ENCODE data around the gene MYO3A. TPM values are rescaled to one million over a fixed set of nuclear protein-coding genes. Genes with fewer than 3 reads are reported as not detected.

Gene MYO3A
- total and polyA plus RNA-seq, 2 experiments from 2014 or later = 3.0 to 10.7 TPM

DNA sequence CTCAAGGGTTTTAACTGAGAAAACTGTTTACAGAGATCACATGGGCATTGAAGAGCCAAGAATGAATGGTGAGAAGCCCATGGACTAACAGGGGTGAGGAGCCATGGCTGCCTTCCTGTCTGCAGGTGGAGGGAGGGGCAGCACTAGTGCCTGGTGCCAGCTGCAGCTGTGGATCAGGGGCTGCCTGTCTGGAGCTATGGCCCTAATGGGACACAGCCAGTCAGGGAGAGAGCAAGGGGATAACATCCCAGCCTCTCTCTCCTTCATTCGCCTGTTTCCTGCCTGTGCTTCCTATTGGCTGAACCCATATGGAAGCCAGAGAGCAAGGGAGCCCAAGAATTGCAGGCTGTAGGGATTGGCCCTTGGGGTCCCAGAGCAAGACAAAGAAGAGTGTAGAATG is 156.7 kb downstream of the MYO3A start:
- H3K4me1 Mint-ChIP-seq = peaks cover 6% of the 10 kb centered on the region; the same call in 2 of the 3 replicates
- no peaks in the 10 kb centered on the region for H3K4me1 ChIP-seq (ENCODE audit: insufficient read depth)
- no peak overlapping the region for H3K4me3 Mint-ChIP-seq
- no peaks in the 10 kb centered on the region for H3K36me3 ChIP-seq (ENCODE audit: insufficient read depth)
- no peaks in the 10 kb centered on the region for H3K9me2 ChIP-seq (ENCODE audit: insufficient read depth)
- no peaks in the 10 kb centered on the region for H3K79me2 ChIP-seq (replicated peaks; ENCODE audit: insufficient read depth)
- no peak overlapping the region for H3K4me3 ChIP-seq
- H4K20me1 ChIP-seq (replicated peaks; ENCODE audit: insufficient read depth) = no peaks in the 10 kb centered on the region
- no peaks in the 10 kb centered on the region for H3K9me3 Mint-ChIP-seq
- H3K27me3 ChIP-seq (ENCODE audit: insufficient read depth) = no peaks in the 10 kb centered on the region
- TF ChIP-seq JUNB (IDR thresholded peaks at IDR 0.05; ENCODE audit: unreplicated experiment) (no peak), STAT1 (IDR thresholded peaks at IDR 0.05; ENCODE audit: unreplicated experiment) (no peak), ZNF331 (CRISPR knock-in tag; IDR thresholded peaks at IDR 0.05; ENCODE audit: low read depth) (no peak), EZH2phosphoT487 (IDR thresholded peaks at IDR 0.05; ENCODE audit: unreplicated experiment) (no peak), POLR2AphosphoS5 (IDR thresholded peaks at IDR 0.05; ENCODE audit: low read depth) (no peak)
- TF ChIP-seq, protein P1, sequence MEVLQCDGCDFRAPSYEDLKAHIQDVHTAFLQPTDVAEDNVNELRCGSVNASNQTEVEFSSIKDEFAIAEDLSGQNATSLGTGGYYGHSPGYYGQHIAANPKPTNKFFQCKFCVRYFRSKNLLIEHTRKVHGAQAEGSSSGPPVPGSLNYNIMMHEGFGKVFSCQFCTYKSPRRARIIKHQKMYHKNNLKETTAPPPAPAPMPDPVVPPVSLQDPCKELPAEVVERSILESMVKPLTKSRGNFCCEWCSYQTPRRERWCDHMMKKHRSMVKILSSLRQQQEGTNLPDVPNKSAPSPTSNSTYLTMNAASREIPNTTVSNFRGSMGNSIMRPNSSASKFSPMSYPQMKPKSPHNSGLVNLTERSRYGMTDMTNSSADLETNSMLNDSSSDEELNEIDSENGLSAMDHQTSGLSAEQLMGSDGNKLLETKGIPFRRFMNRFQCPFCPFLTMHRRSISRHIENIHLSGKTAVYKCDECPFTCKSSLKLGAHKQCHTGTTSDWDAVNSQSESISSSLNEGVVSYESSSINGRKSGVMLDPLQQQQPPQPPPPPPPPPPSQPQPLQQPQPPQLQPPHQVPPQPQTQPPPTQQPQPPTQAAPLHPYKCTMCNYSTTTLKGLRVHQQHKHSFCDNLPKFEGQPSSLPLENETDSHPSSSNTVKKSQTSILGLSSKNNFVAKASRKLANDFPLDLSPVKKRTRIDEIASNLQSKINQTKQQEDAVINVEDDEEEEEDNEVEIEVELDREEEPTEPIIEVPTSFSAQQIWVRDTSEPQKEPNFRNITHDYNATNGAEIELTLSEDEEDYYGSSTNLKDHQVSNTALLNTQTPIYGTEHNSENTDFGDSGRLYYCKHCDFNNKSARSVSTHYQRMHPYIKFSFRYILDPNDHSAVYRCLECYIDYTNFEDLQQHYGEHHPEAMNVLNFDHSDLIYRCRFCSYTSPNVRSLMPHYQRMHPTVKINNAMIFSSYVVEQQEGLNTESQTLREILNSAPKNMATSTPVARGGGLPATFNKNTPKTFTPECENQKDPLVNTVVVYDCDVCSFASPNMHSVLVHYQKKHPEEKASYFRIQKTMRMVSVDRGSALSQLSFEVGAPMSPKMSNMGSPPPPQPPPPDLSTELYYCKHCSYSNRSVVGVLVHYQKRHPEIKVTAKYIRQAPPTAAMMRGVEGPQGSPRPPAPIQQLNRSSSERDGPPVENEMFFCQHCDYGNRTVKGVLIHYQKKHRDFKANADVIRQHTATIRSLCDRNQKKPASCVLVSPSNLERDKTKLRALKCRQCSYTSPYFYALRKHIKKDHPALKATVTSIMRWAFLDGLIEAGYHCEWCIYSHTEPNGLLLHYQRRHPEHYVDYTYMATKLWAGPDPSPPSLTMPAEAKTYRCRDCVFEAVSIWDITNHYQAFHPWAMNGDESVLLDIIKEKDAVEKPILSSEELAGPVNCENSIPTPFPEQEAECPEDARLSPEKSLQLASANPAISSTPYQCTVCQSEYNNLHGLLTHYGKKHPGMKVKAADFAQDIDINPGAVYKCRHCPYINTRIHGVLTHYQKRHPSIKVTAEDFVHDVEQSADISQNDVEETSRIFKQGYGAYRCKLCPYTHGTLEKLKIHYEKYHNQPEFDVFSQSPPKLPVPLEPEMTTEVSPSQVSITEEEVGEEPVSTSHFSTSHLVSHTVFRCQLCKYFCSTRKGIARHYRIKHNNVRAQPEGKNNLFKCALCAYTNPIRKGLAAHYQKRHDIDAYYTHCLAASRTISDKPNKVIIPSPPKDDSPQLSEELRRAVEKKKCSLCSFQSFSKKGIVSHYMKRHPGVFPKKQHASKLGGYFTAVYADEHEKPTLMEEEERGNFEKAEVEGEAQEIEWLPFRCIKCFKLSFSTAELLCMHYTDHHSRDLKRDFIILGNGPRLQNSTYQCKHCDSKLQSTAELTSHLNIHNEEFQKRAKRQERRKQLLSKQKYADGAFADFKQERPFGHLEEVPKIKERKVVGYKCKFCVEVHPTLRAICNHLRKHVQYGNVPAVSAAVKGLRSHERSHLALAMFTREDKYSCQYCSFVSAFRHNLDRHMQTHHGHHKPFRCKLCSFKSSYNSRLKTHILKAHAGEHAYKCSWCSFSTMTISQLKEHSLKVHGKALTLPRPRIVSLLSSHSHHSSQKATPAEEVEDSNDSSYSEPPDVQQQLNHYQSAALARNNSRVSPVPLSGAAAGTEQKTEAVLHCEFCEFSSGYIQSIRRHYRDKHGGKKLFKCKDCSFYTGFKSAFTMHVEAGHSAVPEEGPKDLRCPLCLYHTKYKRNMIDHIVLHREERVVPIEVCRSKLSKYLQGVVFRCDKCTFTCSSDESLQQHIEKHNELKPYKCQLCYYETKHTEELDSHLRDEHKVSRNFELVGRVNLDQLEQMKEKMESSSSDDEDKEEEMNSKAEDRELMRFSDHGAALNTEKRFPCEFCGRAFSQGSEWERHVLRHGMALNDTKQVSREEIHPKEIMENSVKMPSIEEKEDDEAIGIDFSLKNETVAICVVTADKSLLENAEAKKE (CRISPR knock-in tag; IDR thresholded peaks at IDR 0.05) = no peak
- TF ChIP-seq, protein P2, sequence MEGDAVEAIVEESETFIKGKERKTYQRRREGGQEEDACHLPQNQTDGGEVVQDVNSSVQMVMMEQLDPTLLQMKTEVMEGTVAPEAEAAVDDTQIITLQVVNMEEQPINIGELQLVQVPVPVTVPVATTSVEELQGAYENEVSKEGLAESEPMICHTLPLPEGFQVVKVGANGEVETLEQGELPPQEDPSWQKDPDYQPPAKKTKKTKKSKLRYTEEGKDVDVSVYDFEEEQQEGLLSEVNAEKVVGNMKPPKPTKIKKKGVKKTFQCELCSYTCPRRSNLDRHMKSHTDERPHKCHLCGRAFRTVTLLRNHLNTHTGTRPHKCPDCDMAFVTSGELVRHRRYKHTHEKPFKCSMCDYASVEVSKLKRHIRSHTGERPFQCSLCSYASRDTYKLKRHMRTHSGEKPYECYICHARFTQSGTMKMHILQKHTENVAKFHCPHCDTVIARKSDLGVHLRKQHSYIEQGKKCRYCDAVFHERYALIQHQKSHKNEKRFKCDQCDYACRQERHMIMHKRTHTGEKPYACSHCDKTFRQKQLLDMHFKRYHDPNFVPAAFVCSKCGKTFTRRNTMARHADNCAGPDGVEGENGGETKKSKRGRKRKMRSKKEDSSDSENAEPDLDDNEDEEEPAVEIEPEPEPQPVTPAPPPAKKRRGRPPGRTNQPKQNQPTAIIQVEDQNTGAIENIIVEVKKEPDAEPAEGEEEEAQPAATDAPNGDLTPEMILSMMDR (conservative IDR thresholded peaks at IDR 0.05; ENCODE audit: low read depth in 2 of 2) = no peak
- TF ChIP-seq, protein P3, sequence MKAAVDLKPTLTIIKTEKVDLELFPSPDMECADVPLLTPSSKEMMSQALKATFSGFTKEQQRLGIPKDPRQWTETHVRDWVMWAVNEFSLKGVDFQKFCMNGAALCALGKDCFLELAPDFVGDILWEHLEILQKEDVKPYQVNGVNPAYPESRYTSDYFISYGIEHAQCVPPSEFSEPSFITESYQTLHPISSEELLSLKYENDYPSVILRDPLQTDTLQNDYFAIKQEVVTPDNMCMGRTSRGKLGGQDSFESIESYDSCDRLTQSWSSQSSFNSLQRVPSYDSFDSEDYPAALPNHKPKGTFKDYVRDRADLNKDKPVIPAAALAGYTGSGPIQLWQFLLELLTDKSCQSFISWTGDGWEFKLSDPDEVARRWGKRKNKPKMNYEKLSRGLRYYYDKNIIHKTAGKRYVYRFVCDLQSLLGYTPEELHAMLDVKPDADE (IDR thresholded peaks at IDR 0.05) = no peak
- ATAC-seq = peak; percentile 50; the same call in 2 of the 3 replicates
- DNase-seq (ENCODE audit: low spot score) = peak; percentile 9
- H3K27me3 Mint-ChIP-seq (ENCODE audit: insufficient read depth, low read depth, poor library complexity) = peaks cover 3% of the 10 kb centered on the region
- no peaks in the 10 kb centered on the region for H3K36me3 Mint-ChIP-seq (ENCODE audit: low read depth)
- H3K27ac ChIP-seq (ENCODE audit: low read depth) = no peak overlapping the region
- H3K4me2 ChIP-seq = no peak overlapping the region
- no peak overlapping the region for H3K27ac Mint-ChIP-seq
- H2AFZ ChIP-seq = no peak overlapping the region
- no peaks in the 10 kb centered on the region for H3F3A ChIP-seq (replicated peaks; ENCODE audit: low read depth)
